GM23338 (cell line): ENCODE data around the gene TRIOBP.

ENCODE experiments used
- CREB1 ChIP-seq: fragments of 250-450 bp; sonication (Bioruptor Pico); IDR thresholded peaks from 2 replicates; pipeline ENCODE4 v1.5.0; 2020; ENCODE audit warnings: low read depth, mild to moderate bottlenecking, moderate library complexity
- ETS1 ChIP-seq: IDR thresholded peaks from 2 replicates; pipeline ENCODE4 v1.6.1; 2016; ENCODE audit warnings: antibody characterized with exemption
- EZH2 ChIP-seq: fragments of 200-600 bp; sonication (generic); IDR thresholded peaks from one replicate; pipeline ENCODE4 v1.8.0; 2017; ENCODE audit warnings: antibody characterized with exemption, mild to moderate bottlenecking, low read depth; ENCODE audit not compliant: unreplicated experiment
- EZH2phosphoT487 ChIP-seq: fragments of 200-600 bp; sonication (generic); IDR thresholded peaks from one replicate; pipeline ENCODE4 v1.8.1; 2018; ENCODE audit warnings: antibody characterized with exemption; ENCODE audit not compliant: unreplicated experiment
- JUNB ChIP-seq: IDR thresholded peaks from one replicate; pipeline ENCODE4 v1.6.1; 2016; ENCODE audit warnings: antibody characterized with exemption; ENCODE audit not compliant: unreplicated experiment
- NANOG ChIP-seq: IDR thresholded peaks from 2 replicates; pipeline ENCODE4 v1.6.1; 2016; ENCODE audit warnings: antibody characterized with exemption, borderline replicate concordance
- POLR2AphosphoS5 ChIP-seq: IDR thresholded peaks from 2 replicates; pipeline ENCODE4 v1.6.1; 2016; ENCODE audit warnings: antibody characterized with exemption, low read depth
- ZNF462 ChIP-seq: fragments of 250-450 bp; sonication (Bioruptor Pico); IDR thresholded peaks from 2 replicates; pipeline ENCODE4 v1.5.0; 2020; ENCODE audit warnings: mild to moderate bottlenecking, moderate library complexity
- TF ChIP-seq, protein P1 (sequence below), 2 experiments: fragments of 200-600 bp in 1 of 2; sonication (generic) in 1 of 2; conservative IDR thresholded peaks; 2 replicates each; pipeline versions ENCODE4 v1.5.1 to v1.6.1; 2016 to 2017; ENCODE audit warnings: antibody characterized with exemption in 2 of 2, low read depth in 2 of 2, mild to moderate bottlenecking in 2 of 2, moderate library complexity in 1 of 2
- TF ChIP-seq, protein P2 (sequence below): IDR thresholded peaks from one replicate; pipeline ENCODE4 v1.6.1; 2018; ENCODE audit warnings: antibody characterized with exemption; ENCODE audit not compliant: unreplicated experiment

GRCh38 chr22:37760152-37760551 is 63.3 kb downstream of the TRIOBP start:
- TF ChIP-seq, protein P1, sequence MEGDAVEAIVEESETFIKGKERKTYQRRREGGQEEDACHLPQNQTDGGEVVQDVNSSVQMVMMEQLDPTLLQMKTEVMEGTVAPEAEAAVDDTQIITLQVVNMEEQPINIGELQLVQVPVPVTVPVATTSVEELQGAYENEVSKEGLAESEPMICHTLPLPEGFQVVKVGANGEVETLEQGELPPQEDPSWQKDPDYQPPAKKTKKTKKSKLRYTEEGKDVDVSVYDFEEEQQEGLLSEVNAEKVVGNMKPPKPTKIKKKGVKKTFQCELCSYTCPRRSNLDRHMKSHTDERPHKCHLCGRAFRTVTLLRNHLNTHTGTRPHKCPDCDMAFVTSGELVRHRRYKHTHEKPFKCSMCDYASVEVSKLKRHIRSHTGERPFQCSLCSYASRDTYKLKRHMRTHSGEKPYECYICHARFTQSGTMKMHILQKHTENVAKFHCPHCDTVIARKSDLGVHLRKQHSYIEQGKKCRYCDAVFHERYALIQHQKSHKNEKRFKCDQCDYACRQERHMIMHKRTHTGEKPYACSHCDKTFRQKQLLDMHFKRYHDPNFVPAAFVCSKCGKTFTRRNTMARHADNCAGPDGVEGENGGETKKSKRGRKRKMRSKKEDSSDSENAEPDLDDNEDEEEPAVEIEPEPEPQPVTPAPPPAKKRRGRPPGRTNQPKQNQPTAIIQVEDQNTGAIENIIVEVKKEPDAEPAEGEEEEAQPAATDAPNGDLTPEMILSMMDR (conservative IDR thresholded peaks at IDR 0.05; ENCODE audit: low read depth in 2 of 2), result no peak
- TF ChIP-seq, protein P2, sequence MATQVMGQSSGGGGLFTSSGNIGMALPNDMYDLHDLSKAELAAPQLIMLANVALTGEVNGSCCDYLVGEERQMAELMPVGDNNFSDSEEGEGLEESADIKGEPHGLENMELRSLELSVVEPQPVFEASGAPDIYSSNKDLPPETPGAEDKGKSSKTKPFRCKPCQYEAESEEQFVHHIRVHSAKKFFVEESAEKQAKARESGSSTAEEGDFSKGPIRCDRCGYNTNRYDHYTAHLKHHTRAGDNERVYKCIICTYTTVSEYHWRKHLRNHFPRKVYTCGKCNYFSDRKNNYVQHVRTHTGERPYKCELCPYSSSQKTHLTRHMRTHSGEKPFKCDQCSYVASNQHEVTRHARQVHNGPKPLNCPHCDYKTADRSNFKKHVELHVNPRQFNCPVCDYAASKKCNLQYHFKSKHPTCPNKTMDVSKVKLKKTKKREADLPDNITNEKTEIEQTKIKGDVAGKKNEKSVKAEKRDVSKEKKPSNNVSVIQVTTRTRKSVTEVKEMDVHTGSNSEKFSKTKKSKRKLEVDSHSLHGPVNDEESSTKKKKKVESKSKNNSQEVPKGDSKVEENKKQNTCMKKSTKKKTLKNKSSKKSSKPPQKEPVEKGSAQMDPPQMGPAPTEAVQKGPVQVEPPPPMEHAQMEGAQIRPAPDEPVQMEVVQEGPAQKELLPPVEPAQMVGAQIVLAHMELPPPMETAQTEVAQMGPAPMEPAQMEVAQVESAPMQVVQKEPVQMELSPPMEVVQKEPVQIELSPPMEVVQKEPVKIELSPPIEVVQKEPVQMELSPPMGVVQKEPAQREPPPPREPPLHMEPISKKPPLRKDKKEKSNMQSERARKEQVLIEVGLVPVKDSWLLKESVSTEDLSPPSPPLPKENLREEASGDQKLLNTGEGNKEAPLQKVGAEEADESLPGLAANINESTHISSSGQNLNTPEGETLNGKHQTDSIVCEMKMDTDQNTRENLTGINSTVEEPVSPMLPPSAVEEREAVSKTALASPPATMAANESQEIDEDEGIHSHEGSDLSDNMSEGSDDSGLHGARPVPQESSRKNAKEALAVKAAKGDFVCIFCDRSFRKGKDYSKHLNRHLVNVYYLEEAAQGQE, result no peak
- TF ChIP-seq POLR2AphosphoS5 (no peak), EZH2 (no peak), EZH2phosphoT487 (no peak), NANOG (no peak), JUNB (no peak), ETS1 (no peak), CREB1 (CRISPR knock-in tag) (no peak), ZNF462 (CRISPR knock-in tag) (no peak)
